Epithelial cell of prostate (primary cell): ENCODE results near the gene SLC24A3.
A peak's percentile ranks its signal among the peaks of the same experiment; 100 is the strongest.

Experiments
- DNase-seq: peaks from one replicate; pipeline ENCODE4 v3.0.0-alpha.2; 2011; ENCODE audit warnings: low read depth, low spot score
- H3K27ac ChIP-seq: fragments of 450-650 bp; 2 replicates; pipeline ENCODE4 v1.5.1; 2017; ENCODE audit warnings: mild to moderate bottlenecking

Gene SLC24A3

GRCh38 chr20:19682249-19682648 is 469.8 kb downstream of the SLC24A3 start:
- H3K27ac ChIP-seq = no peak overlapping the region
- no peak for DNase-seq

GRCh38 chr20:19683188-19683587 is 470.7 kb downstream of the SLC24A3 start:
- DNase-seq = no peak
- H3K27ac ChIP-seq = no peak overlapping the region

GRCh38 chr20:19683822-19684221 is 471.4 kb downstream of the SLC24A3 start:
- DNase-seq = no peak
- no peak overlapping the region for H3K27ac ChIP-seq

GRCh38 chr20:19688031-19688806 is 475.8 kb downstream of the SLC24A3 start:
- no peak overlapping the region for H3K27ac ChIP-seq
- DNase-seq = peak; percentile 72

GRCh38 chr20:19690462-19690861 is 478.0 kb downstream of the SLC24A3 start:
- no peak for DNase-seq
- no peak overlapping the region for H3K27ac ChIP-seq

GRCh38 chr20:19691125-19691524 is 478.7 kb downstream of the SLC24A3 start:
- no peak for DNase-seq
- H3K27ac ChIP-seq = no peak overlapping the region

GRCh38 chr20:19692100-19692499 is 479.7 kb downstream of the SLC24A3 start:
- no peak overlapping the region for H3K27ac ChIP-seq
- no peak for DNase-seq

- DNase-seq = no peak
- H3K27ac ChIP-seq = no peak overlapping the region
Observed at GRCh38 chr20:19692685-19693119, 480.3 kb downstream of the SLC24A3 start.

GRCh38 chr20:19693508-19693907 is 481.1 kb downstream of the SLC24A3 start:
- H3K27ac ChIP-seq = no peak overlapping the region
- DNase-seq = no peak

GRCh38 chr20:19695081-19695480 is 482.6 kb downstream of the SLC24A3 start:
- no peak for DNase-seq

GRCh38 chr20:19696620-19697019 is 484.2 kb downstream of the SLC24A3 start:
- no peak overlapping the region for H3K27ac ChIP-seq
- no peak for DNase-seq

More at GRCh38 chr20:19695081-19695480, 482.6 kb downstream of the SLC24A3 start:
- no peak overlapping the region for H3K27ac ChIP-seq

- no peak overlapping the region for H3K27ac ChIP-seq
- DNase-seq = no peak
Observed at GRCh38 chr20:19697415-19697814, 485.0 kb downstream of the SLC24A3 start.

GRCh38 chr20:19699180-19699971 is 486.9 kb downstream of the SLC24A3 start:
- H3K27ac ChIP-seq = peak overlapping the region; percentile 21

GRCh38 chr20:19701429-19701828 is 489.0 kb downstream of the SLC24A3 start:
- no peak for DNase-seq
- no peak overlapping the region for H3K27ac ChIP-seq

More at GRCh38 chr20:19699180-19699971, 486.9 kb downstream of the SLC24A3 start:
- no peak for DNase-seq

- H3K27ac ChIP-seq = no peak overlapping the region
- DNase-seq = no peak
Observed at GRCh38 chr20:19706463-19706862, 494.0 kb downstream of the SLC24A3 start.

- DNase-seq = no peak
- H3K27ac ChIP-seq = no peak overlapping the region
Observed at GRCh38 chr20:19709635-19710335, 497.3 kb downstream of the SLC24A3 start.

- H3K27ac ChIP-seq = no peak overlapping the region
- no peak for DNase-seq
Observed at GRCh38 chr20:19710336-19711120, 498.1 kb downstream of the SLC24A3 start.

- no peak overlapping the region for H3K27ac ChIP-seq
- DNase-seq = no peak
Observed at GRCh38 chr20:19711126-19711525, 498.7 kb downstream of the SLC24A3 start.

- peak; percentile 44 for DNase-seq
- H3K27ac ChIP-seq = peak overlapping the region; percentile 12
Observed at GRCh38 chr20:19712721-19713260, 500.3 kb downstream of the SLC24A3 start.
